Central memory CD4-positive, alpha-beta T cell (primary cell): ENCODE data around the gene MPPED1.

ENCODE experiments used
- DNase-seq: peaks from one replicate; pipeline ENCODE4 v3.0.0; 2022

Gene MPPED1

GRCh38 chr22:43550024-43550620 is 138.3 kb downstream of the MPPED1 start:
- DNase-seq, result no peak

- DNase-seq, result no peak
These were observed 138.9 kb downstream of the MPPED1 start for GRCh38 chr22:43550672-43551071.

GRCh38 chr22:43553451-43554258 is 141.8 kb downstream of the MPPED1 start:
- DNase-seq, result no peak

GRCh38 chr22:43554259-43554636 is 142.4 kb downstream of the MPPED1 start:
- no peak for DNase-seq

- DNase-seq, result no peak
These were observed 143.0 kb downstream of the MPPED1 start for GRCh38 chr22:43554694-43555365.

- no peak for DNase-seq
These were observed 144.0 kb downstream of the MPPED1 start for GRCh38 chr22:43555561-43556515.
